ENCODE results near the gene COPS2.

COPS2 gene

DNA sequence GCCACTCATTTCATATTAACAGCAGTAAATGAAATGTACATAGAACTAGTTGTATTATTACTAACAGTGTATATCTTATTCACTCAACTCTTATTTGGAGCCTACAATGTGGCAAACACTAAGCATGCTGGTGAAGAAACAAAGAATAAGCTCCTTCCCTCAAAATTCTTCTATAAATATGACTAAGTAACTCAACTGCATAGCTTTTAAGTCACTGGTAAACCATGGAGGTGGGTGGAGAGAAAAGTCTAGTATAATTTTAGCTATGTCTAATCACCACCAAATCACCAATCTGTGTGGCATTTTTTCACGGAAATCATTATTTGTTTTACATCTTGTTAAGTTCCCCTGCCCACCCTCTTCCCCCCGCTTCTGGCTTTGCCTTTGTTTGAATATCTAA, 17.5 kb downstream of the COPS2 start:
- H3K36me3 ChIP-seq: peaks cover 75% of the 10 kb centered on the region
- TF ChIP-seq, protein P1, sequence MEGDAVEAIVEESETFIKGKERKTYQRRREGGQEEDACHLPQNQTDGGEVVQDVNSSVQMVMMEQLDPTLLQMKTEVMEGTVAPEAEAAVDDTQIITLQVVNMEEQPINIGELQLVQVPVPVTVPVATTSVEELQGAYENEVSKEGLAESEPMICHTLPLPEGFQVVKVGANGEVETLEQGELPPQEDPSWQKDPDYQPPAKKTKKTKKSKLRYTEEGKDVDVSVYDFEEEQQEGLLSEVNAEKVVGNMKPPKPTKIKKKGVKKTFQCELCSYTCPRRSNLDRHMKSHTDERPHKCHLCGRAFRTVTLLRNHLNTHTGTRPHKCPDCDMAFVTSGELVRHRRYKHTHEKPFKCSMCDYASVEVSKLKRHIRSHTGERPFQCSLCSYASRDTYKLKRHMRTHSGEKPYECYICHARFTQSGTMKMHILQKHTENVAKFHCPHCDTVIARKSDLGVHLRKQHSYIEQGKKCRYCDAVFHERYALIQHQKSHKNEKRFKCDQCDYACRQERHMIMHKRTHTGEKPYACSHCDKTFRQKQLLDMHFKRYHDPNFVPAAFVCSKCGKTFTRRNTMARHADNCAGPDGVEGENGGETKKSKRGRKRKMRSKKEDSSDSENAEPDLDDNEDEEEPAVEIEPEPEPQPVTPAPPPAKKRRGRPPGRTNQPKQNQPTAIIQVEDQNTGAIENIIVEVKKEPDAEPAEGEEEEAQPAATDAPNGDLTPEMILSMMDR (IDR thresholded peaks at IDR 0.05; ENCODE audit: low read depth, low read length): no peak
- DNase-seq: no peak
- no peaks in the 10 kb centered on the region for H3K9me3 ChIP-seq (ENCODE audit: severe bottlenecking)
- H3K4me3 ChIP-seq (ENCODE audit: low read depth, low read length): no peak overlapping the region
- H3K27ac ChIP-seq: no peak overlapping the region
- no peaks in the 10 kb centered on the region for H3K27me3 ChIP-seq (ENCODE audit: insufficient read depth, low read depth, severe bottlenecking)

DNA sequence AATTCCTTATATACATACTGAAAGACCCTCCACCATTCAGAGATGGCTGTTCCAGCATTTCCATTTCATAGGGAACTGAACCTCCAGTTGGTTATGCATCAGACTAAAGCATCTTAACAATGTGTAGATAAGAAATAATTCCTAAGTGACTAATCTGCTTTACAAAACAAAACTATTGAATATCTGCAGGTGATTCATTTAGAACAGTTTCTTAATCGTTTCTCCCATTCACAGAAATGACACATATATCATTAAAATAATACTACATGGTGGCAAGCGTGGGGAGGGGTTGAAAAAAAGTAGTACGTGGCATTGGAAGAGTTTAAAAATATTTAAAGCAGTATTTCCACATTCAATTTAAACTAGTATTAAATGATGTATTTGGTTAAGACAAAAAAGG, 19.5 kb downstream of the COPS2 start:
- TF ChIP-seq, protein P1 (IDR thresholded peaks at IDR 0.05; ENCODE audit: low read depth, low read length): no peak
- peaks cover 61% of the 10 kb centered on the region for H3K36me3 ChIP-seq
- no peaks in the 10 kb centered on the region for H3K27me3 ChIP-seq (ENCODE audit: insufficient read depth, low read depth, severe bottlenecking)
- no peak overlapping the region for H3K4me3 ChIP-seq (ENCODE audit: low read depth, low read length)
- H3K9me3 ChIP-seq (ENCODE audit: severe bottlenecking): no peaks in the 10 kb centered on the region
- H3K27ac ChIP-seq: no peak overlapping the region
- no peak for DNase-seq

DNA sequence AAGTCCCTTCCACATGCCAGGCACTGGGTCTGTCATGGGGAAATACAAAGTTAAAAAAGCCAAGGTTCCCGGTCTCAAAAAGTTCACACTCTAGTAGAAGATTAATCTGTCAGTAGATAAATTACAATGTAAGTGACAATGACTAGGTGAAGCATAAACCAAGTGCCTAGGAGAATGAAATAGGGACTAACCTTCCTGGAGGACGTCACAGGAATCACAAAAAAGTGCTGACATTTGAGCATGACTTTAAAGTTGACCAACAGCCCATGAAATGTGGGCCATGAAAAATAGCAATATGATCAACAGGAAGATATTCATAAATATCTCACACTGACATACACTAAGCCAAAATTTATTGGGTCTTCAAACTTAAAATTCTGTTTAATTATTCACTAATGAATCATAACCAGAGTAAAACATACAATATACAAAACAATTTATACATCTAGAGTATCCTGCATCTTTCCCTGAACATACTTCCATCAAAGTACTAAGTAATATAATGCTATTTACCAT, 20.0 kb downstream of the COPS2 start:
- Histone ChIP-seq H3K4me3 (ENCODE audit: low read depth, low read length) (no peak overlapping the region), H3K9me3 (ENCODE audit: severe bottlenecking) (no peaks in the 10 kb centered on the region), H3K36me3 (peaks cover 62% of the 10 kb centered on the region), H3K27ac (no peak overlapping the region), H3K27me3 (ENCODE audit: insufficient read depth, low read depth, severe bottlenecking) (no peaks in the 10 kb centered on the region)
- TF ChIP-seq, protein P1 (IDR thresholded peaks at IDR 0.05; ENCODE audit: low read depth, low read length): no peak
- no peak for DNase-seq

DNA sequence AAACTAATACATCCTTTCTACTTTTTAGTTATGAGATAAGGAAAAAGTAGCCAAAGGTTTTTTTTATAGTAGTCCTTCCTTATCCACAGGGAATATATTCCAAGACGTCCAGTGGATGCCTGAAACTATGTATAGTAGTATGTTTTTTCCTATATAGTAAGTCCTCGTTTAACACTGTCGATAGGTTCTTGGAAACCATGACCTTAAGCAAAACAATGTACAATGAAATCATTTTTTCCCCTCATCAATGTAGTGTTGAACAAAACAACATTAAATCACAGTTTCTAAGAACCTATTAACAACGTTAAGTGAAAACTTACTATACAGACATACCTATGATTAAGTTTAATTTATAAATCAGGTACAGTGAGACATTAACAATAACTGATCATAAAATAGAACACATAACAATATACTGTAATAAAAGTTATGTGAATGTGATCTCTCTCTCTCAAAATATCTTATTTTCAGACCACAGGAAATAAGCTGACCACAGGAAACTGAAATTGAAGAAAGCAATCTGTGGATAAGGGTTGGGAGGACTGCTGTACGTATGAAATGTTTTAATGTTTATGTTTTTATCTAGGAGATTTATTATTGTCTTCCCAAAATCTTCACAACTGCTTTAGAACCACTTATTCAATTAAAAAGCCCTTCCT, 20.6 kb downstream of the COPS2 start:
- Histone ChIP-seq H3K27me3 (ENCODE audit: insufficient read depth, low read depth, severe bottlenecking) (no peaks in the 10 kb centered on the region), H3K4me3 (ENCODE audit: low read depth, low read length) (no peak overlapping the region), H3K36me3 (peaks cover 64% of the 10 kb centered on the region), H3K9me3 (ENCODE audit: severe bottlenecking) (no peaks in the 10 kb centered on the region), H3K27ac (no peak overlapping the region)
- TF ChIP-seq, protein P1 (IDR thresholded peaks at IDR 0.05; ENCODE audit: low read depth, low read length): no peak
- no peak for DNase-seq

DNA sequence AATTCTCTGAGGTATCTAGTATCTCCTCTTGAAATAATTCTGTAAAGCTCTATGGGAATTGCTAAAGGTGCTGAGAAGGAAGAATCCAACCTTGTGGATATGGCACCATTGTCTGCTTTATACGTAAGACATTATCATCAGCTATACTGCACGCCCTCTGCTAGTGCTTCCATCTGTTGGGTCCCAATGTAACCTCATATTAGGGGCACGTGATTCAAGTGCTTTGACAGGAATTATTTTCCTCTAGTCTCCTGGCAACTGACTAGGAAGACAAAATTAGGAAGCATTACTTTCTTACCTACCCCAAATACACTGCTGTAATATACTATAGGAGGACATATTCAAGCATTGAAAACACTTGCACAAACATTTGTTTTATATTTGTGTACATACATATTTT, 24.0 kb downstream of the COPS2 start:
- Histone ChIP-seq H3K27ac (no peak overlapping the region), H3K27me3 (ENCODE audit: insufficient read depth, low read depth, severe bottlenecking) (no peaks in the 10 kb centered on the region), H3K4me3 (ENCODE audit: low read depth, low read length) (no peak overlapping the region), H3K36me3 (peaks cover 76% of the 10 kb centered on the region), H3K9me3 (ENCODE audit: severe bottlenecking) (no peaks in the 10 kb centered on the region)
- DNase-seq: no peak
- TF ChIP-seq, protein P1 (IDR thresholded peaks at IDR 0.05; ENCODE audit: low read depth, low read length): no peak

DNA sequence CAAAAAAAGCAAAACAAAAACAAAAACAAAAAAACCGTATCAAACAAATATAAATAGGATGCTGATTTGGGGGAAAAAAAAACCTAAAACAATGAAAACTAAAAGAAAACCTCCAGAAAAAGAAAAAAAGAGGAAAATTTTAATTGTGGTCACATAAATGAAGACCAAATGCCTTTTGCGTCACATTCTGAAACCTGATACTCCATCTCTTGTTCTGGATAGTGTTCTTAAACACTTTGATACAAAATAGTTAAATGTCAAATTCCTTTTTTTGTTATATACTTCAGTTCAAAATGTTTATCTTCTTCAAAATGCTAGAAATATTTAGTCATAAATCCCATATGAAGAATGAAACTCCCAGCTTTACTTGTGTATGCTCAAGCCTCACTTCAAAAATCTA, 31.0 kb downstream of the COPS2 start:
- DNase-seq: no peak
- Histone ChIP-seq H3K4me3 (ENCODE audit: low read depth, low read length) (no peak overlapping the region), H3K36me3 (peaks cover 35% of the 10 kb centered on the region), H3K27ac (no peak overlapping the region), H3K27me3 (ENCODE audit: insufficient read depth, low read depth, severe bottlenecking) (no peaks in the 10 kb centered on the region), H3K9me3 (ENCODE audit: severe bottlenecking) (no peaks in the 10 kb centered on the region)
- TF ChIP-seq, protein P1 (IDR thresholded peaks at IDR 0.05; ENCODE audit: low read depth, low read length): no peak

Data from WERI-Rb-1 (cell line).